8988T (cell line): ENCODE measurements around the gene HSH2D.

Source experiments
- DNase-seq: peaks from one replicate; pipeline ENCODE4 v3.0.0; 2011

Gene HSH2D

GRCh38 chr19:16121141-16121540, 22.3 kb upstream of the HSH2D start:
- no peak for DNase-seq

- DNase-seq = no peak
Measured at GRCh38 chr19:16121967-16122366, 21.5 kb upstream of the HSH2D start.

- no peak for DNase-seq
Measured at GRCh38 chr19:16124953-16125352, 18.5 kb upstream of the HSH2D start.

- DNase-seq = no peak
Measured at GRCh38 chr19:16125737-16126495, 17.6 kb upstream of the HSH2D start.

DNA sequence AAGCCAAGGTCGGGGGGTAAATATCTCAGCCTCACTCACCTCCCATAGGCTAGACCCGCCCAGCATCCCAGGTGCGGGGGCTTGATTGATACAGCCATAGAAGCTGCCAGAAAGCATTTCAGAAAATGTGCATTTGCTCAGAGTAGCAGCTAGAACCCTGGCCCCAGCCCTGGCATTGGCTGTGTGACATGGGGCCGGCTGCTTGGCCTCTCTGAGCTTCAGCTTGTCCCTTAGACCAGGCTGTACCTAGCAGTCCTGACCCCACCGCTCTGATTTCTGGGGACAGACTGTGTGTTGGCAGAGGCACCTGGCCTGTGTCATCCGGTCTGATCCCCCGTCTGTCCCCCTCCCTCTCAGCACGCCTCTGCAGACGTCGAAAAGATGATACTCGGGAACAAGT, 16.4 kb upstream of the HSH2D start:
- DNase-seq = no peak

DNA sequence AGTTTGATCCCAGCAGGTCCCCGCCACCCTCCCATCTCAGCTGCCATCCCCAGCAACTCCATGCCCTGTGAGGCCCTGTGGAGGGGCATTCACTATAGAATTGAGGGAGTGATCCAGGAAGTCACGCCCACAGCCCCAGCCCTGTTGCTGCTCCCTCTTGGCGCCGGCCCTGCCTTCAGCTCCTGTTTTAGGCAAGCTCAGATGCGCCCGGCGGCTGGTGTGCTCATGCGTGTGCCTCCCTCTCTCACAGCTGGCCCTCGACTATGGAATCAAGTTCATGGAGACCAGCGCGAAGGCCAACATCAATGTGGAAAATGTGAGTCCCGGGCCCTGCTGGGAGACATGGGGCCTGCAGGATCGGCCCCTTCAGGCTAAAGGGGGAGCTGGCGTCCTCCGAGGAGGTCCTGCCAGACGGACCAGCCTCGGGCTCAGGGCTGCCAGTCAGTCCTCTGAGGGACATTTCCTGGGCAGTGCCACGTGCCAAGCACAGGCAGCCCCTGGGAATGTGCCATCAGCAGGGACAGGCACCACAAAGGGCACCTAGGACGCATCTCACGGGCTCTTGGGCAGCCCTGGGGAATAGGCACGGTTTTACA, 15.6 kb upstream of the HSH2D start:
- no peak for DNase-seq

- no peak for DNase-seq
Measured at GRCh38 chr19:16131648-16132047, 11.8 kb upstream of the HSH2D start.

- no peak for DNase-seq
Measured at GRCh38 chr19:16133818-16134217, 9.7 kb upstream of the HSH2D start.

GRCh38 chr19:16134510-16134909, 9.0 kb upstream of the HSH2D start:
- no peak for DNase-seq

GRCh38 chr19:16135430-16136127, 7.9 kb upstream of the HSH2D start:
- no peak for DNase-seq

- no peak for DNase-seq
Measured at GRCh38 chr19:16136185-16136999, 7.1 kb upstream of the HSH2D start.

DNA sequence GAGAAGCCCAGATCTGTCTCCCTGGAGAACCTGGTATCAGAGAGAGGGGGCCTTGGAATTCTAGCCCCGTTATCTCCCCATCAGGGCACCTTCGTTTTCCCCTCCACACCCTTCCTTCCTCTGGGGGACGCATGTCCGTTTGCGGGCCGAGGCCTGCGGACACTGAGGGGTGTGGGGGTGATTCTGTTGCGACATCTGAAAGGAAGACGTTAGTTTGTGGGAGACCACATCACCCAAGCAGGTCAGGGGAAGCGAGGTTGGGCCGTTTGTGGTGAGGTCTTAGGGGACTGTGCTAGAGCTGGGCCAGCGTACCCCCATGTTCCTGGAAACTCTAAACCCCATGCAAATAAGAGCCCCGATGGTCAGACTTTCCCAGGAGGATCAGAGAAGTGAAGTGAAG, 3.7 kb upstream of the HSH2D start:
- DNase-seq = no peak

GRCh38 chr19:16141043-16141442, 2.4 kb upstream of the HSH2D start:
- no peak for DNase-seq

GRCh38 chr19:16142032-16142580, 1.4 kb upstream of the HSH2D start:
- no peak for DNase-seq

DNA sequence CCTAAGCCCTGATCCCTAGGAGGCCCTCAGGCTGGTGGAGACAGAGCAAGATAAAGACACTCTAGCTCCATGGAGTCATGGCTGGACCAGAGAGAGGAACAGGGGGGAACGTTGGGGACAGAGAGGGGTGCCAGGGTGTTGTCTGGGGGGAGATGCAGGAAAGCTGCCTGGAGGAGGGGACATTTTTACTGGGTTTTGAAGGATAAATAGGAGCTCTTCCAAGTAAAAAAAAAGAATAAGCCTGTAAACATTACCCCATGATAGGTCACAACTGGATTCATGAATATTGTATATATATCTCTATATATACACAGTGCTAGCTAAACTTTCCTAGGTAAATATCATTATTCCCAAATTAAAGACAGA, 714 bp downstream of the HSH2D start:
- DNase-seq = no peak

DNA sequence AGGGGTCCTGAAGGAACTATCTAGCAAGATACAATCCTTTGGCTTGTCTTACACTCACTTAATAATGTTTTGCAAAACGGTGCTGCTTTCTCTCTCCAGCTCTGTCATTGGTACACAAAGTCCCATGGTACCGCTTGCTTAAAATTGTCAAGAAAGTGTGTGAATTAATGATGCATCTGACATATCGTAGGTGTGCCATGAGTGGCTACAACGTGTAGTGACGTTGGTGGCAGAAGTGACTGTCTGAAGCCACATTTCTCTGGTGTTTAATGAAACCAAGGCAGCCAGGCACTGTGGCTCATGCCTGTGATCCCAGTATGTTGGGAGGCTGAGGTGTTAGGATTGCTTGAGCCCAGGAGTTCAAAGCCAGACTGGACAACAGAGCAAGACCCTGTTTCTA, 2.6 kb downstream of the HSH2D start:
- no peak for DNase-seq

DNA sequence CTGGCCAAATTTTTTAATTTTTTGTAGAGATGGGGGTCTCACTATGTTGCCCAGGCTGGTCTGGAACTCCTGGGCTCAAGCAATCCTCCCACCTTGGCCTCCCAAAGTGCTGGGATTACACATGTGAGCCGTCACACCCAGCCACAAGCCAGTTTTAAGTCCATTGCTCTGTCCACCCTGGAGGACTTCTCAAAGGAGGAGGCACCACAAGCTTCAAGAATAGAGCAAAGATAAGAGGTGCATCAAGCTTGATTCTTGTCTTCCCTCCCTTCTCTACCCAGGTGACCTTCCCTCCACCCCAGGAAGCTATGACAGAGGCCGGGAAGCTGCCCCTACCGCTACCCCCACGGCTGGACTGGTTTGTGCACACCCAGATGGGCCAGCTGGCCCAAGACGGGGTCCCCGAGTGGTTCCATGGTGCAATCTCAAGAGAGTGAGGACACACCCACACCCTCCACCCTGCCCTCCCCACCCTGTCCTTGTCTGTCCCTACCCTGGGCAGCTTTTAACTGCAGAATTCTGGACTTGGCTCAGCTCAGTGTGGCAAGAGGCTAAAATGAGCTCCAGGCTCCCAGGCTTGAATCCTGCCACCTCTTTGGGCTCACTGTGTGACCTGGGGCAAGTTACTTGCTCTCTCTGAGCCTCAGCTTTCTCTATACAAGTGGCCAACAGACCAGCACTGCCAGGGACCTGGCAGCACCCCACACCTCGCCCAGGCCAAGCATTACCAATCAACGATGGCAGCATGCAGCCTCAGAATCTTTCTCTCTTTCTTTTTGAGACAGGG, 5.2 kb downstream of the HSH2D start:
- no peak for DNase-seq

- no peak for DNase-seq
Measured at GRCh38 chr19:16153582-16154336, 10.3 kb downstream of the HSH2D start.

- no peak for DNase-seq
Measured at GRCh38 chr19:16154557-16154956, 11.1 kb downstream of the HSH2D start.

GRCh38 chr19:16155128-16155527, 11.6 kb downstream of the HSH2D start:
- DNase-seq = no peak

GRCh38 chr19:16156904-16157303, 13.4 kb downstream of the HSH2D start:
- no peak for DNase-seq

- no peak for DNase-seq
Measured at GRCh38 chr19:16157601-16158000, 14.1 kb downstream of the HSH2D start.
